GM12878 (cell line): Measurements from ENCODE around the gene ACYP2. TPM values are rescaled to one million over a fixed set of nuclear protein-coding genes. Genes with fewer than 3 reads are reported as not detected.

ENCODE experiments used
- ATAC-seq: fragments of 200-7000 bp; cut with Tn5 transposase; 3 replicates; pipeline ENCODE4 v1.9.1; 2020; ENCODE audit warnings: mild to moderate bottlenecking, moderate library complexity
- BruUV-seq: library from RNA; stranded (reverse); fragments of 400-500 nt; replicated peaks from 2 replicates; lab custom pipeline; 2021; lab: Mats Ljungman, UMichigan
- CTCF ChIA-PET: fragments of 300-600 bp; sonication (Branson Sonifier 250); formaldehyde crosslinking; extraction: SDS; loops from one replicate; lab custom pipeline; 2021; ENCODE audit warnings: inconsistent platforms; lab: Yijun Ruan, JAX
- POLR2A ChIA-PET: fragments of 350-600 bp; formaldehyde crosslinking; extraction: SDS; loops from one replicate; lab custom pipeline; 2021; ENCODE audit warnings: inconsistent platforms; lab: Charles Lee
- RAD21 ChIA-PET: fragments of 300-600 bp; sonication (Branson Sonifier 250); formaldehyde crosslinking; loops from one replicate; lab custom pipeline; 2023; ENCODE audit warnings: antibody characterized with exemption; ENCODE audit not compliant: unreplicated experiment; lab: Charles Lee
- SMC1A ChIA-PET: fragments of 300-600 bp; sonication (Branson Sonifier 250); formaldehyde crosslinking; loops from one replicate; lab custom pipeline; 2023; ENCODE audit not compliant: unreplicated experiment, uncharacterized antibody; lab: Charles Lee
- DNase-seq: peaks from one replicate; pipeline ENCODE4 v3.0.0-alpha.2; 2011; ENCODE audit warnings: low read depth, low spot score
- FAIRE-seq: peaks from 3 replicates; lab custom pipeline; 2011; peaks lifted over from hg19 to GRCh38; lab: Jason Lieb, UNC
- H2AFZ ChIP-seq: 2 replicates; pipeline ENCODE4 v1.6.0; 2011; ENCODE audit warnings: low read depth, low read length, control low read depth; ENCODE audit not compliant: control insufficient read depth
- H3K27ac ChIP-seq: 2 replicates; pipeline ENCODE4 v1.5.1; 2011; ENCODE audit warnings: control low read depth; ENCODE audit not compliant: control insufficient read depth, insufficient read depth
- H3K27me3 ChIP-seq, 2 experiments: replicated peaks in 1 of 2; 2 replicates each; pipeline versions ENCODE4 v1.6.0 to v1.6.1; 2011; ENCODE audit warnings: low read length in 1 of 2; ENCODE audit not compliant: control insufficient read depth in 2 of 2, insufficient read depth in 2 of 2
- H3K36me3 ChIP-seq, 2 experiments: 2 replicates each; pipeline ENCODE4 v1.5.1; 2011; ENCODE audit warnings: low read length in 1 of 2; ENCODE audit not compliant: control insufficient read depth in 2 of 2, insufficient read depth in 2 of 2
- H3K4me1 ChIP-seq: 2 replicates; pipeline ENCODE4 v1.6.1; 2011; ENCODE audit warnings: mild to moderate bottlenecking, low read length, moderate library complexity, mixed read lengths; ENCODE audit not compliant: control insufficient read depth, insufficient read depth
- H3K4me2 ChIP-seq: 2 replicates; pipeline ENCODE4 v1.6.0; 2011; ENCODE audit warnings: control low read depth; ENCODE audit not compliant: control insufficient read depth, insufficient read depth
- H3K4me3 ChIP-seq: fragments of 200-600 bp; sonication (generic); 2 replicates; pipeline ENCODE4 v1.5.1; 2016
- H3K79me2 ChIP-seq: 2 replicates; pipeline ENCODE4 v1.6.0; 2011; ENCODE audit warnings: low read length; ENCODE audit not compliant: control insufficient read depth, insufficient read depth
- H3K9ac ChIP-seq: 2 replicates; pipeline ENCODE4 v1.8.0; 2011; ENCODE audit warnings: low read length, control low read depth, mixed read lengths; ENCODE audit not compliant: control insufficient read depth, insufficient read depth
- H3K9me3 ChIP-seq: replicated peaks from 3 replicates; pipeline ENCODE4 v1.5.1; 2011; ENCODE audit warnings: mild to moderate bottlenecking, low read length; ENCODE audit not compliant: control insufficient read depth, insufficient read depth
- H4K20me1 ChIP-seq: 2 replicates; pipeline ENCODE4 v1.6.0; 2011; ENCODE audit not compliant: control insufficient read depth, insufficient read depth
- BHLHE40 ChIP-seq, 2 experiments: fragments of 450-650 bp in 1 of 2; IDR thresholded peaks; 2 replicates each; pipeline ENCODE4 v1.6.1; 2011 to 2017; ENCODE audit warnings: low read depth in 2 of 2, borderline replicate concordance in 1 of 2, improper control_type of control experiment in 1 of 2, low read length in 1 of 2, mild to moderate bottlenecking in 1 of 2
- CBFB ChIP-seq: IDR thresholded peaks from 2 replicates; pipeline ENCODE4 v1.6.1; 2016; ENCODE audit warnings: antibody characterized with exemption, low read depth
- CEBPB ChIP-seq, 2 experiments: fragments of 150-350 bp in 1 of 2; IDR thresholded peaks; 2 replicates each; pipeline ENCODE4 v1.6.1; 2012 to 2014; ENCODE audit warnings: low read depth in 2 of 2, low read length in 2 of 2, borderline replicate concordance in 1 of 2, inconsistent platforms in 1 of 2
- CHD4 ChIP-seq: fragments of 200-600 bp; sonication (generic); IDR thresholded peaks from 2 replicates; pipeline ENCODE4 v1.6.1; 2016; ENCODE audit warnings: mild to moderate bottlenecking
- EP300 ChIP-seq, 2 experiments: fragments of 150-350 bp in 1 of 2; IDR thresholded peaks; 2 replicates each; pipeline ENCODE4 v1.6.1; 2011 to 2012; ENCODE audit warnings: low read depth in 2 of 2, low read length in 2 of 2, borderline replicate concordance in 1 of 2, improper control_type of control experiment in 1 of 2, inconsistent platforms in 1 of 2; ENCODE audit not compliant: control insufficient read depth in 1 of 2
- EZH2 ChIP-seq: IDR thresholded peaks from 2 replicates; pipeline ENCODE4 v1.6.1; 2012; ENCODE audit warnings: low read depth, mild to moderate bottlenecking, control low read depth, inconsistent platforms, low read length, borderline replicate concordance; ENCODE audit not compliant: control insufficient read depth
- JUND ChIP-seq: IDR thresholded peaks from 2 replicates; pipeline ENCODE4 v1.6.1; 2012; ENCODE audit warnings: low read depth, mild to moderate bottlenecking, low read length, improper control_type of control experiment, moderate library complexity
- MYB ChIP-seq: fragments of 150-350 bp; IDR thresholded peaks from 2 replicates; pipeline ENCODE4 v1.6.1; 2014; ENCODE audit warnings: mild to moderate bottlenecking, low read depth, low read length, borderline replicate concordance
- POLR2AphosphoS2 ChIP-seq: IDR thresholded peaks from 2 replicates; pipeline ENCODE4 v1.6.1; 2011; ENCODE audit warnings: low read depth, mild to moderate bottlenecking, low read length, improper control_type of control experiment, moderate library complexity
- SIN3A ChIP-seq: IDR thresholded peaks from 2 replicates; pipeline ENCODE4 v1.6.1; 2012; ENCODE audit warnings: low read depth, low read length, improper control_type of control experiment
- SMAD5 ChIP-seq: IDR thresholded peaks from 2 replicates; pipeline ENCODE4 v1.6.1; 2016; ENCODE audit warnings: antibody characterized with exemption, low read depth
- TAF1 ChIP-seq: IDR thresholded peaks from 2 replicates; pipeline ENCODE4 v1.6.1; 2011; ENCODE audit warnings: mild to moderate bottlenecking, low read depth, low read length, borderline replicate concordance
- YY1 ChIP-seq: IDR thresholded peaks from 2 replicates; pipeline ENCODE4 v1.6.1; 2011; ENCODE audit warnings: low read depth, mild to moderate bottlenecking, low read length
- ZNF24 ChIP-seq: fragments of 450-650 bp; IDR thresholded peaks from 2 replicates; pipeline ENCODE4 v1.6.1; 2017; ENCODE audit warnings: antibody characterized with exemption, mild to moderate bottlenecking
- WGBS: methylation state at CpG from one replicate; pipeline ENCODE4 v1.1.6; 2016; ENCODE audit warnings: low lambda C conversion rate; ENCODE audit not compliant: insufficient replicate concordance, insufficient coverage; ENCODE audit errors: missing lambda C conversion rate; 5-methylcytosine and 5-hydroxymethylcytosine counted together
- in situ Hi-C: fragments of 300-500 bp; cut with MboI; formaldehyde crosslinking; loops from 9 replicates; pipeline ENCODE4 v1.14.3; 2018; ENCODE audit warnings: mixed read lengths
- intact Hi-C: fragments of 100-400 bp; cut with micrococcal nuclease; formaldehyde crosslinking; loops from one replicate; pipeline ENCODE4 v1.14.2; 2022; ENCODE audit not compliant: unreplicated experiment
- polyA plus RNA-seq, 11 experiments: library from polyadenylated mRNA; depleted of rRNA in 4 of 11; unstranded in 6 of 11; stranded (reverse) in 5 of 11; fragments of >200 nt; fragmentation: Nextera tagmentation in 4 of 11; fragmentation: Illumina TruSeq in 1 of 11; extraction: Ambion mirVana in 4 of 11; extraction: Trizol in 1 of 11; gene quantifications; 1 replicate in 1 of 11; 2 replicates in 10 of 11; pipeline versions ENCODE4 v1.2.1 to v1.2.3, GENCODE V29; 2011 to 2016; ENCODE audit warnings: inconsistent platforms in 2 of 11, missing spikeins in 2 of 11, low read depth in 1 of 11
- total RNA-seq, 4 experiments: library from RNA; depleted of rRNA in 3 of 4; stranded (reverse); fragments of >200 nt in 3 of 4; fragmentation: Illumina TruSeq in 1 of 4; extraction: Trizol in 1 of 4; gene quantifications; 2 replicates each; pipeline versions ENCODE4 v1.2.1 to v1.2.3, GENCODE V29; 2013 to 2021
- TF ChIP-seq, protein P1 (sequence below): fragments of 450-650 bp; IDR thresholded peaks from 2 replicates; pipeline ENCODE4 v1.6.1; 2017; ENCODE audit warnings: low read depth, mild to moderate bottlenecking, moderate library complexity
- TF ChIP-seq, protein P2 (sequence below): fragments of 450-650 bp; IDR thresholded peaks from 2 replicates; pipeline ENCODE4 v1.6.1; 2016; ENCODE audit warnings: mild to moderate bottlenecking

ACYP2 gene
- total and polyA plus RNA-seq, 10 of the 15 experiments (the other 5 are each of a cell fraction or from before 2014, with no cell fraction given), result 4.2 to 16.3 (median 9.0) TPM

DNA sequence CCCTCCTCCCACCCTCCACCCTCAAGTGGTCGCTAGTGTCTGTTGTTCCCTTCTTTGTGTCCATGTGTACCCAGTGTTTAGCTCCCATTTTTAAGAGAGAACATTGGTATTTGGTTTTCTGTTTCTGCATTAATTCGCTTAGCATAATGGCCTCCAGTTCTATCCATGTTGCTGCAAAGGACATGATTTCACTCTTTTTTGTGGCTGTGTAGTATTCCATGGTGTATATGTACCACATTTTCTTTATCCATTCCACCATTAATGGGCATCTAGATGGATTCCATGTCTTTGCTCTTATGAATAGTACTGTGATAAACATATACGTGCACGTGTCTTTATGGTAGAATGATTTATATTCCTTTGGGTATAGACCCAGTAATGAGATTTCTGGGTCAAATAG is 97.7 kb downstream of the ACYP2 start:
- Histone ChIP-seq H3K9me3 (no peaks in the 10 kb centered on the region; the same call in 1 of the 3 replicates), H3K27me3 (no peaks in the 10 kb centered on the region), H3K4me1 (no peaks in the 10 kb centered on the region), H3K9ac (no peak overlapping the region), H2AFZ (no peak overlapping the region), H4K20me1 (no peaks in the 10 kb centered on the region), H3K27ac (no peak overlapping the region), H3K4me2 (no peak overlapping the region), H3K4me3 (no peak overlapping the region), H3K36me3 (no peaks in the 10 kb centered on the region), H3K79me2 (no peaks in the 10 kb centered on the region)
- POLR2A ChIA-PET, result no interaction called here
- intact Hi-C loops, result no loop called here
- no peak for ATAC-seq
- no TSS peak for BruUV-seq
- DNase-seq, result no peak
- no peak for FAIRE-seq
- TF ChIP-seq SMAD5 (no peak), EP300 (IDR thresholded peaks at IDR 0.05; ENCODE audit: borderline replicate concordance in 1 of 2, control insufficient read depth in 1 of 2, low read depth in 2 of 2, low read length in 2 of 2) (no peak), CEBPB (IDR thresholded peaks at IDR 0.05; ENCODE audit: borderline replicate concordance in 1 of 2, low read depth in 2 of 2, low read length in 2 of 2) (no peak)
- TF ChIP-seq, protein P1, sequence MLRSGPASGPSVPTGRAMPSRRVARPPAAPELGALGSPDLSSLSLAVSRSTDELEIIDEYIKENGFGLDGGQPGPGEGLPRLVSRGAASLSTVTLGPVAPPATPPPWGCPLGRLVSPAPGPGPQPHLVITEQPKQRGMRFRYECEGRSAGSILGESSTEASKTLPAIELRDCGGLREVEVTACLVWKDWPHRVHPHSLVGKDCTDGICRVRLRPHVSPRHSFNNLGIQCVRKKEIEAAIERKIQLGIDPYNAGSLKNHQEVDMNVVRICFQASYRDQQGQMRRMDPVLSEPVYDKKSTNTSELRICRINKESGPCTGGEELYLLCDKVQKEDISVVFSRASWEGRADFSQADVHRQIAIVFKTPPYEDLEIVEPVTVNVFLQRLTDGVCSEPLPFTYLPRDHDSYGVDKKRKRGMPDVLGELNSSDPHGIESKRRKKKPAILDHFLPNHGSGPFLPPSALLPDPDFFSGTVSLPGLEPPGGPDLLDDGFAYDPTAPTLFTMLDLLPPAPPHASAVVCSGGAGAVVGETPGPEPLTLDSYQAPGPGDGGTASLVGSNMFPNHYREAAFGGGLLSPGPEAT, result no peak
- CTCF ChIA-PET, result interaction anchor here (1.0 to 1.7 kb wide), 2 partner anchors 288 to 491 kb away, joined by 3 to 7 read pairs; no protein-coding TSS in a partner anchor
- 52% methylated on average over 4 of the region's 4 CpGs for WGBS
- in situ Hi-C loops, result no loop called here
- RAD21 ChIA-PET, result interaction anchor here (1.6 kb wide), 1 partner anchor 289 kb away, joined by 5 read pairs; no protein-coding TSS in a partner anchor
- SMC1A ChIA-PET, result interaction anchor here (0.6 to 1.0 kb wide), 2 partner anchors 10 to 1549 kb away, joined by 3 read pairs; no protein-coding TSS in a partner anchor

DNA sequence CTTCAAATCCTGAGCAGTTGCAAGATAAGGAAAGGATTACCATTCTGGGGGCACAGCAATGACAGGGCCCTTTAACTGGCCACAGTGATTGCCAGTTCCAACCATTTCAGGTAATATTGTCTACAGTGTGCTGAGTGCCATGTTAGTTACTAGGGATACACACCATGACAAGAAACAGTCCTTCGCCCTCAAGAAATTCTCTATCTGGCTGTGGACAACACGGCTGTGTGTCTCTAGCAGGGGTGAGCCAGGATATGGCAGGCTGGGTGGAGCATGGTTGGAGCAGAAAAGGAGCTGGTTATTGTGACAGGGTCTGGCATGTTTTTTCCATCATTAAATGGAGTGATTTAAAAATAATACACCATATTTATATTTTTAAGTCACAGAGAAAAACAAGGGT is 109.6 kb downstream of the ACYP2 start:
- SMC1A ChIA-PET, result no interaction called here
- Histone ChIP-seq H3K4me2 (no peak overlapping the region), H3K79me2 (no peaks in the 10 kb centered on the region), H3K36me3 (no peaks in the 10 kb centered on the region), H3K4me3 (no peak overlapping the region), H3K27ac (no peak overlapping the region), H3K9me3 (no peaks in the 10 kb centered on the region), H4K20me1 (no peaks in the 10 kb centered on the region), H2AFZ (no peak overlapping the region), H3K9ac (no peak overlapping the region), H3K4me1 (no peaks in the 10 kb centered on the region), H3K27me3 (no peaks in the 10 kb centered on the region)
- no TSS peak for BruUV-seq
- ATAC-seq (no peak), FAIRE-seq (no peak), DNase-seq (no peak)
- 70% methylated on average over 2 of the region's 2 CpGs for WGBS
- POLR2A ChIA-PET, result interaction anchor here (0.5 kb wide), 1 partner anchor 25 kb away, joined by 4 read pairs; no protein-coding TSS in a partner anchor
- in situ Hi-C loops, result no loop called here
- RAD21 ChIA-PET, result no interaction called here
- intact Hi-C loops, result no loop called here
- CTCF ChIA-PET, result no interaction called here
- no peak for TF ChIP-seq TAF1
- TF ChIP-seq BHLHE40 (IDR thresholded peaks at IDR 0.05; ENCODE audit: borderline replicate concordance in 1 of 2, low read depth in 2 of 2, low read length in 1 of 2), result no peak
- no peak for TF ChIP-seq CHD4
- TF ChIP-seq, protein P2, sequence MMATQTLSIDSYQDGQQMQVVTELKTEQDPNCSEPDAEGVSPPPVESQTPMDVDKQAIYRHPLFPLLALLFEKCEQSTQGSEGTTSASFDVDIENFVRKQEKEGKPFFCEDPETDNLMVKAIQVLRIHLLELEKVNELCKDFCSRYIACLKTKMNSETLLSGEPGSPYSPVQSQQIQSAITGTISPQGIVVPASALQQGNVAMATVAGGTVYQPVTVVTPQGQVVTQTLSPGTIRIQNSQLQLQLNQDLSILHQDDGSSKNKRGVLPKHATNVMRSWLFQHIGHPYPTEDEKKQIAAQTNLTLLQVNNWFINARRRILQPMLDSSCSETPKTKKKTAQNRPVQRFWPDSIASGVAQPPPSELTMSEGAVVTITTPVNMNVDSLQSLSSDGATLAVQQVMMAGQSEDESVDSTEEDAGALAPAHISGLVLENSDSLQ, result no peak
- no peak for TF ChIP-seq MYB
- TF ChIP-seq SIN3A, result no peak
- TF ChIP-seq POLR2AphosphoS2, result no peak
- TF ChIP-seq ZNF24, result no peak
- no peak for TF ChIP-seq YY1
- TF ChIP-seq JUND, result no peak
- TF ChIP-seq CBFB, result no peak
- TF ChIP-seq EZH2, result no peak
